ENCODE data around the gene MRPL42.

DNA sequence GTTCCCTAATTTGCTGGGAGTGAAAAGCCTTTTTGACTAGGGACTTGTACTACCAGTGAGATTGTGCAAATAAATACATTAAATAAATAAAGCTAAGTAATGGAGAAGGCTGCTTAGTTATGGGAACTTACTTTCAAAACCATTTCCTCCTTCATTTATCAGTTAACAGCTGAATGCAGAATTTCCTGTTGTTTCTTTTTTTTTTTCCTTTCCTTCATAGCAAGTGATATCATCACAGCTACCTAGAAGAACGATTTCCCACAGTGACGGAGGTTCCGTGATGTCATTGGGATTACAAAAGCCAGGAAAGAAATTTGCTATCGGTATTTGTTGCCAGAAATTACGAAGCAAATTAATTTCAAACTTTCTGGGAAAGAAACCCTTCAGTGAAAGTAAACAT, 63.0 kb downstream of the MRPL42 start:
- TF ChIP-seq, protein P1, sequence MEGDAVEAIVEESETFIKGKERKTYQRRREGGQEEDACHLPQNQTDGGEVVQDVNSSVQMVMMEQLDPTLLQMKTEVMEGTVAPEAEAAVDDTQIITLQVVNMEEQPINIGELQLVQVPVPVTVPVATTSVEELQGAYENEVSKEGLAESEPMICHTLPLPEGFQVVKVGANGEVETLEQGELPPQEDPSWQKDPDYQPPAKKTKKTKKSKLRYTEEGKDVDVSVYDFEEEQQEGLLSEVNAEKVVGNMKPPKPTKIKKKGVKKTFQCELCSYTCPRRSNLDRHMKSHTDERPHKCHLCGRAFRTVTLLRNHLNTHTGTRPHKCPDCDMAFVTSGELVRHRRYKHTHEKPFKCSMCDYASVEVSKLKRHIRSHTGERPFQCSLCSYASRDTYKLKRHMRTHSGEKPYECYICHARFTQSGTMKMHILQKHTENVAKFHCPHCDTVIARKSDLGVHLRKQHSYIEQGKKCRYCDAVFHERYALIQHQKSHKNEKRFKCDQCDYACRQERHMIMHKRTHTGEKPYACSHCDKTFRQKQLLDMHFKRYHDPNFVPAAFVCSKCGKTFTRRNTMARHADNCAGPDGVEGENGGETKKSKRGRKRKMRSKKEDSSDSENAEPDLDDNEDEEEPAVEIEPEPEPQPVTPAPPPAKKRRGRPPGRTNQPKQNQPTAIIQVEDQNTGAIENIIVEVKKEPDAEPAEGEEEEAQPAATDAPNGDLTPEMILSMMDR (optimal IDR thresholded peaks at IDR 0.05 in 1 of 3, IDR thresholded peaks at IDR 0.05 in 1 of 3, conservative IDR thresholded peaks at IDR 0.05 in 1 of 3; ENCODE audit: extremely low read depth in 1 of 3, insufficient read depth in 2 of 3, low read length in 3 of 3) = no peak
- TF ChIP-seq EZH2 (IDR thresholded peaks at IDR 0.05; ENCODE audit: low read length) = no peak

Data from keratinocyte (primary cell).